ENCODE data around the gene ZNF138. TPM values are rescaled to one million over a fixed set of nuclear protein-coding genes. Genes with fewer than 3 reads are reported as not detected.
"Not testable (repeated sequence)": the region's sequence is repeated elsewhere in the genome, so short reads cannot be mapped to it uniquely, and the experiment has no call there.

The ZNF138 gene
- total RNA-seq, 1 donor from 2014 or later: 14.7 TPM

GRCh38 chr7:64807731-64808365 is 13.6 kb downstream of the ZNF138 start:
- no peak for DNase-seq (ENCODE audit: low spot score)
- H3K4me1 Mint-ChIP-seq (ENCODE audit: unreplicated experiment): no peaks in the 10 kb centered on the region
- H3K36me3 Mint-ChIP-seq (ENCODE audit: low read depth, unreplicated experiment): peaks cover 39% of the 10 kb centered on the region
- no peak overlapping the region for H3K4me3 Mint-ChIP-seq (ENCODE audit: unreplicated experiment)
- no peak for TF ChIP-seq CTCF (IDR thresholded peaks at IDR 0.05; ENCODE audit: unreplicated experiment)
- no peaks in the 10 kb centered on the region for H3K9me3 Mint-ChIP-seq (ENCODE audit: unreplicated experiment)
- no peak overlapping the region for H3K27ac Mint-ChIP-seq (ENCODE audit: unreplicated experiment)
- H3K27me3 Mint-ChIP-seq (ENCODE audit: unreplicated experiment): peaks cover 2% of the 10 kb centered on the region

- no peak for DNase-seq (ENCODE audit: low spot score)
- Mint-ChIP-seq H3K9me3 (ENCODE audit: unreplicated experiment) (no peaks in the 10 kb centered on the region), H3K36me3 (ENCODE audit: low read depth, unreplicated experiment) (peaks cover 23% of the 10 kb centered on the region), H3K27me3 (ENCODE audit: unreplicated experiment) (peaks cover 2% of the 10 kb centered on the region), H3K4me3 (ENCODE audit: unreplicated experiment) (no peak overlapping the region), H3K27ac (ENCODE audit: unreplicated experiment) (no peak overlapping the region), H3K4me1 (ENCODE audit: unreplicated experiment) (no peaks in the 10 kb centered on the region)
- TF ChIP-seq CTCF (IDR thresholded peaks at IDR 0.05; ENCODE audit: unreplicated experiment): no peak
Observed at GRCh38 chr7:64811767-64812166, 17.5 kb downstream of the ZNF138 start.

GRCh38 chr7:64830926-64831325 is 36.7 kb downstream of the ZNF138 start:
- Mint-ChIP-seq H3K36me3 (ENCODE audit: low read depth, unreplicated experiment) (no peaks in the 10 kb centered on the region), H3K27me3 (ENCODE audit: unreplicated experiment) (peaks cover 2% of the 10 kb centered on the region), H3K4me3 (ENCODE audit: unreplicated experiment) (no peak overlapping the region), H3K27ac (ENCODE audit: unreplicated experiment) (no peak overlapping the region), H3K9me3 (ENCODE audit: unreplicated experiment) (no peaks in the 10 kb centered on the region), H3K4me1 (ENCODE audit: unreplicated experiment) (no peaks in the 10 kb centered on the region)
- TF ChIP-seq CTCF (IDR thresholded peaks at IDR 0.05; ENCODE audit: unreplicated experiment): no peak
- DNase-seq (ENCODE audit: low spot score): no peak

- H3K9me3 Mint-ChIP-seq (ENCODE audit: unreplicated experiment): no peaks in the 10 kb centered on the region
- H3K27ac Mint-ChIP-seq (ENCODE audit: unreplicated experiment): no peak overlapping the region
- DNase-seq (ENCODE audit: low spot score): no peak
- no peaks in the 10 kb centered on the region for H3K36me3 Mint-ChIP-seq (ENCODE audit: low read depth, unreplicated experiment)
- H3K4me3 Mint-ChIP-seq (ENCODE audit: unreplicated experiment): no peak overlapping the region
- no peaks in the 10 kb centered on the region for H3K4me1 Mint-ChIP-seq (ENCODE audit: unreplicated experiment)
- TF ChIP-seq CTCF (IDR thresholded peaks at IDR 0.05; ENCODE audit: unreplicated experiment): no peak
- peaks cover 8% of the 10 kb centered on the region for H3K27me3 Mint-ChIP-seq (ENCODE audit: unreplicated experiment)
Observed at GRCh38 chr7:64832136-64832535, 37.9 kb downstream of the ZNF138 start.

- Mint-ChIP-seq H3K4me1 (ENCODE audit: unreplicated experiment) (no peaks in the 10 kb centered on the region), H3K9me3 (ENCODE audit: unreplicated experiment) (peaks cover 8% of the 10 kb centered on the region), H3K27me3 (ENCODE audit: unreplicated experiment) (peaks cover 16% of the 10 kb centered on the region), H3K36me3 (ENCODE audit: low read depth, unreplicated experiment) (peaks cover 10% of the 10 kb centered on the region), H3K4me3 (ENCODE audit: unreplicated experiment) (no peak overlapping the region), H3K27ac (ENCODE audit: unreplicated experiment) (no peak overlapping the region)
- no peak for TF ChIP-seq CTCF (IDR thresholded peaks at IDR 0.05; ENCODE audit: unreplicated experiment)
- no peak for DNase-seq (ENCODE audit: low spot score)
Observed at GRCh38 chr7:64834989-64835388, 40.8 kb downstream of the ZNF138 start.

- not testable (repeated sequence) for DNase-seq (ENCODE audit: low spot score); H3K9me3 Mint-ChIP-seq (ENCODE audit: unreplicated experiment); H3K36me3 Mint-ChIP-seq (ENCODE audit: low read depth, unreplicated experiment); H3K4me3 Mint-ChIP-seq (ENCODE audit: unreplicated experiment); H3K4me1 Mint-ChIP-seq (ENCODE audit: unreplicated experiment); H3K27ac Mint-ChIP-seq (ENCODE audit: unreplicated experiment)
- H3K27me3 Mint-ChIP-seq (ENCODE audit: unreplicated experiment): peaks cover 14% of the 10 kb centered on the region
Observed at GRCh38 chr7:64835856-64836255, 41.6 kb downstream of the ZNF138 start.

- Mint-ChIP-seq H3K27me3 (ENCODE audit: unreplicated experiment) (peaks cover 14% of the 10 kb centered on the region), H3K4me3 (ENCODE audit: unreplicated experiment) (peak overlapping the region; percentile 15), H3K27ac (ENCODE audit: unreplicated experiment) (peak overlapping the region; percentile 57)
- DNase-seq (ENCODE audit: low spot score); H3K36me3 Mint-ChIP-seq (ENCODE audit: low read depth, unreplicated experiment); H3K4me1 Mint-ChIP-seq (ENCODE audit: unreplicated experiment); H3K9me3 Mint-ChIP-seq (ENCODE audit: unreplicated experiment): not testable (repeated sequence)
Observed at GRCh38 chr7:64838051-64838450, 43.8 kb downstream of the ZNF138 start.
